Osteocyte (in vitro differentiated cells): Measurements from ENCODE around the gene IGFBP6. TPM values are rescaled to one million over a fixed set of nuclear protein-coding genes. Genes with fewer than 3 reads are reported as not detected.

Experiments
- DNase-seq: peaks from one replicate; pipeline ENCODE4 v3.0.0; 2021; ENCODE audit warnings: mixed read lengths; ENCODE audit not compliant: unreplicated experiment; ENCODE audit errors: extremely low spot score
- H3K27ac Mint-ChIP-seq: one replicate; pipeline ENCODE4 v1.8.0; 2021; ENCODE audit warnings: mild to moderate bottlenecking, mixed read lengths; ENCODE audit not compliant: unreplicated experiment
- H3K27me3 Mint-ChIP-seq: one replicate; pipeline ENCODE4 v1.8.0; 2021; ENCODE audit warnings: mixed read lengths; ENCODE audit not compliant: unreplicated experiment
- H3K36me3 Mint-ChIP-seq: one replicate; pipeline ENCODE4 v1.8.0; 2021; ENCODE audit warnings: mixed read lengths; ENCODE audit not compliant: unreplicated experiment
- H3K4me1 Mint-ChIP-seq: one replicate; pipeline ENCODE4 v1.8.0; 2021; ENCODE audit warnings: mixed read lengths; ENCODE audit not compliant: unreplicated experiment
- H3K4me3 Mint-ChIP-seq: one replicate; pipeline ENCODE4 v1.8.0; 2021; ENCODE audit warnings: mild to moderate bottlenecking, moderate library complexity, mixed read lengths; ENCODE audit not compliant: unreplicated experiment
- H3K9me3 Mint-ChIP-seq: one replicate; pipeline ENCODE4 v1.8.0; 2021; ENCODE audit warnings: mixed read lengths; ENCODE audit not compliant: unreplicated experiment
- microRNA-seq: library from miRNA; unstranded; fragments of <30 nt; microRNA quantifications from one replicate; pipeline ENCODE4 v1.1.0, GENCODE V29; 2020; ENCODE audit not compliant: unreplicated experiment
- total RNA-seq: library from RNA; stranded (reverse); gene quantifications from 2 replicates; pipeline ENCODE4 v1.2.1, GENCODE V29; 2021
- TF ChIP-seq, protein P1 (sequence below): fragments of 200-600 bp; sonication (generic); IDR thresholded peaks from 2 replicates; pipeline ENCODE4 v1.5.0; 2021; ENCODE audit warnings: antibody characterized with exemption, mild to moderate bottlenecking, moderate library complexity

Gene IGFBP6
- total RNA-seq, 1 donor from 2014 or later = 18.8 TPM

- TF ChIP-seq, protein P1, sequence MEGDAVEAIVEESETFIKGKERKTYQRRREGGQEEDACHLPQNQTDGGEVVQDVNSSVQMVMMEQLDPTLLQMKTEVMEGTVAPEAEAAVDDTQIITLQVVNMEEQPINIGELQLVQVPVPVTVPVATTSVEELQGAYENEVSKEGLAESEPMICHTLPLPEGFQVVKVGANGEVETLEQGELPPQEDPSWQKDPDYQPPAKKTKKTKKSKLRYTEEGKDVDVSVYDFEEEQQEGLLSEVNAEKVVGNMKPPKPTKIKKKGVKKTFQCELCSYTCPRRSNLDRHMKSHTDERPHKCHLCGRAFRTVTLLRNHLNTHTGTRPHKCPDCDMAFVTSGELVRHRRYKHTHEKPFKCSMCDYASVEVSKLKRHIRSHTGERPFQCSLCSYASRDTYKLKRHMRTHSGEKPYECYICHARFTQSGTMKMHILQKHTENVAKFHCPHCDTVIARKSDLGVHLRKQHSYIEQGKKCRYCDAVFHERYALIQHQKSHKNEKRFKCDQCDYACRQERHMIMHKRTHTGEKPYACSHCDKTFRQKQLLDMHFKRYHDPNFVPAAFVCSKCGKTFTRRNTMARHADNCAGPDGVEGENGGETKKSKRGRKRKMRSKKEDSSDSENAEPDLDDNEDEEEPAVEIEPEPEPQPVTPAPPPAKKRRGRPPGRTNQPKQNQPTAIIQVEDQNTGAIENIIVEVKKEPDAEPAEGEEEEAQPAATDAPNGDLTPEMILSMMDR = no peak
- H3K36me3 Mint-ChIP-seq = no peaks in the 10 kb centered on the region
- H3K4me1 Mint-ChIP-seq = peaks cover 2% of the 10 kb centered on the region
- peaks cover 7% of the 10 kb centered on the region for H3K27me3 Mint-ChIP-seq
- no peak overlapping the region for H3K27ac Mint-ChIP-seq
- peak; percentile 60 for DNase-seq
- H3K4me3 Mint-ChIP-seq = no peak overlapping the region
- H3K9me3 Mint-ChIP-seq = no peaks in the 10 kb centered on the region
Observed at GRCh38 chr12:53145383-53146260, 48.2 kb downstream of the IGFBP6 start.

DNA sequence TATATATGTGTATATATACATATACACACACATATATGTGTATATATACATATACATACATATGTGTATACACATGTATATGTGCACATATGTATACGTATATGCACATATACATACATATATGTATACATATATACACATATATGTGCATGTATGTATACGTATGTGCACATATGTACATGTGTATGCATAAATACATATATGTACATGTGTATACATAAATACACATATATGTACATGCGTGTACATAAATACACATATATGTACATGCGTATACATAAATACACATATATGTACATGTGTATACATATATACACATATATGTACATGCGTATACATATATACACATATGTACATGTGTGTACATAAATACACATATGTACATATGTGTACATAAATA lies 49.7 kb downstream of the IGFBP6 start:
- no peaks in the 10 kb centered on the region for H3K36me3 Mint-ChIP-seq
- peaks cover 2% of the 10 kb centered on the region for H3K4me1 Mint-ChIP-seq
- TF ChIP-seq, protein P1 = no peak
- H3K9me3 Mint-ChIP-seq = no peaks in the 10 kb centered on the region
- H3K27ac Mint-ChIP-seq = no peak overlapping the region
- peaks cover 3% of the 10 kb centered on the region for H3K27me3 Mint-ChIP-seq
- no peak overlapping the region for H3K4me3 Mint-ChIP-seq
- no peak for DNase-seq

GRCh38 chr12:53147653-53148052 lies 50.2 kb downstream of the IGFBP6 start:
- TF ChIP-seq, protein P1 = no peak
- no peak for DNase-seq

GRCh38 chr12:53151039-53151438 lies 53.6 kb downstream of the IGFBP6 start:
- no peaks in the 10 kb centered on the region for H3K36me3 Mint-ChIP-seq
- no peak overlapping the region for H3K4me3 Mint-ChIP-seq
- H3K9me3 Mint-ChIP-seq = no peaks in the 10 kb centered on the region
- peaks cover 4% of the 10 kb centered on the region for H3K4me1 Mint-ChIP-seq
- TF ChIP-seq, protein P1 = no peak
- H3K27me3 Mint-ChIP-seq = no peaks in the 10 kb centered on the region
- DNase-seq = no peak
- no peak overlapping the region for H3K27ac Mint-ChIP-seq

More at GRCh38 chr12:53147653-53148052, 50.2 kb downstream of the IGFBP6 start:
- Mint-ChIP-seq H3K9me3 (no peaks in the 10 kb centered on the region), H3K4me1 (peaks cover 2% of the 10 kb centered on the region), H3K36me3 (no peaks in the 10 kb centered on the region), H3K27ac (no peak overlapping the region), H3K27me3 (no peaks in the 10 kb centered on the region), H3K4me3 (no peak overlapping the region)

Small RNAs within 50 kb of the gene (microRNA-seq; reads per million reads assigned to microRNA genes)
- not detected for gene MIR6757

Other genes starting within 250 kb of the IGFBP6 start
- gene KRT78, start 248.7 kb upstream of the IGFBP6 start, total RNA-seq = not detected in 2 replicates
- 18.6 and 19.8 TPM in 2 replicates for gene KRT8, start 192.6 kb upstream of the IGFBP6 start, total RNA-seq
- 69.2 and 72.5 TPM in 2 replicates for gene KRT18, start 148.5 kb upstream of the IGFBP6 start, total RNA-seq
- 516 and 555 TPM in 2 replicates for gene EIF4B, start 91.2 kb upstream of the IGFBP6 start, total RNA-seq
- gene TNS2, start 47.6 kb upstream of the IGFBP6 start, total RNA-seq = 107 and 116 TPM in 2 replicates
- gene SPRYD3, start 18.3 kb upstream of the IGFBP6 start, total RNA-seq = 28.3 and 29.0 TPM in 2 replicates
- gene SOAT2, start 5.8 kb downstream of the IGFBP6 start, total RNA-seq = not detected in 2 replicates
- 39.6 and 55.4 TPM in 2 replicates for gene ZNF740, start 83.1 kb downstream of the IGFBP6 start, total RNA-seq
- 45.0 and 47.0 TPM in 2 replicates for gene CSAD, start 83.3 kb downstream of the IGFBP6 start, total RNA-seq
- 0.83 TPM in 1 of 2 replicates, not detected in the other for gene ITGB7, start 109.6 kb downstream of the IGFBP6 start, total RNA-seq
- gene RARG, start 134.5 kb downstream of the IGFBP6 start, total RNA-seq = 31.6 and 34.9 TPM in 2 replicates
- 7.6 and 8.6 TPM in 2 replicates for gene ESPL1, start 170.6 kb downstream of the IGFBP6 start, total RNA-seq
- gene PFDN5, start 197.9 kb downstream of the IGFBP6 start, total RNA-seq = 394 and 396 TPM in 2 replicates
- gene MYG1, start 202.0 kb downstream of the IGFBP6 start, total RNA-seq = 72.5 and 80.5 TPM in 2 replicates
- gene AAAS, start 223.9 kb downstream of the IGFBP6 start, total RNA-seq = 66.3 and 72.8 TPM in 2 replicates
- gene SP7, start 238.7 kb downstream of the IGFBP6 start, total RNA-seq = not detected in 2 replicates